ENCODE data around the gene CBX8.

CBX8 gene

GRCh38 chr17:79832218-79833109, 35.6 kb upstream of the CBX8 start:
- DNase-seq = no peak
- Histone ChIP-seq H3K36me3 (peaks cover 15% of the 10 kb centered on the region), H3K4me1 (peaks cover 11% of the 10 kb centered on the region; the same call in 1 of the 2 replicates), H3K9me3 (no peaks in the 10 kb centered on the region), H3K4me3 (ENCODE audit: low read depth, low read length) (no peak overlapping the region), H3K27me3 (no peaks in the 10 kb centered on the region)
- no peak for TF ChIP-seq CTCF (IDR thresholded peaks at IDR 0.05; ENCODE audit: low read depth, low read length)

GRCh38 chr17:79831265-79832217, 34.7 kb upstream of the CBX8 start:
- Histone ChIP-seq H3K27me3 (no peaks in the 10 kb centered on the region), H3K4me1 (peaks cover 8% of the 10 kb centered on the region; the same call in 1 of the 2 replicates), H3K36me3 (peaks cover 15% of the 10 kb centered on the region), H3K4me3 (ENCODE audit: low read depth, low read length) (no peak overlapping the region), H3K9me3 (no peaks in the 10 kb centered on the region)
- DNase-seq = no peak
- TF ChIP-seq CTCF (IDR thresholded peaks at IDR 0.05; ENCODE audit: low read depth, low read length) = no peak

GRCh38 chr17:79830763-79831264, 33.9 kb upstream of the CBX8 start:
- TF ChIP-seq CTCF (IDR thresholded peaks at IDR 0.05; ENCODE audit: low read depth, low read length) = no peak
- no peaks in the 10 kb centered on the region for H3K27me3 ChIP-seq
- 0 out of 2 replicates have a peak, but pooled peaks cover 3% of the 10 kb centered on the region for H3K4me1 ChIP-seq
- H3K36me3 ChIP-seq = peaks cover 12% of the 10 kb centered on the region
- no peak overlapping the region for H3K4me3 ChIP-seq (ENCODE audit: low read depth, low read length)
- H3K9me3 ChIP-seq = no peaks in the 10 kb centered on the region
- DNase-seq = no peak

- Histone ChIP-seq H3K4me1 (0 out of 2 replicates have a peak, but pooled peaks cover 3% of the 10 kb centered on the region), H3K9me3 (no peaks in the 10 kb centered on the region), H3K36me3 (peaks cover 12% of the 10 kb centered on the region), H3K27me3 (no peaks in the 10 kb centered on the region), H3K4me3 (ENCODE audit: low read depth, low read length) (no peak overlapping the region)
- TF ChIP-seq CTCF (IDR thresholded peaks at IDR 0.05; ENCODE audit: low read depth, low read length) = no peak
- no peak for DNase-seq
These were observed 33.4 kb upstream of the CBX8 start for GRCh38 chr17:79830303-79830702.

GRCh38 chr17:79829457-79829856, 32.6 kb upstream of the CBX8 start:
- H3K36me3 ChIP-seq = peaks cover 4% of the 10 kb centered on the region
- H3K4me1 ChIP-seq = 0 out of 2 replicates have a peak, but pooled peaks cover 3% of the 10 kb centered on the region
- no peaks in the 10 kb centered on the region for H3K27me3 ChIP-seq
- no peak overlapping the region for H3K4me3 ChIP-seq (ENCODE audit: low read depth, low read length)
- H3K9me3 ChIP-seq = no peaks in the 10 kb centered on the region
- no peak for DNase-seq
- no peak for TF ChIP-seq CTCF (IDR thresholded peaks at IDR 0.05; ENCODE audit: low read depth, low read length)

Data from BE2C (cell line).